Fibroblast of villous mesenchyme (primary cell): ENCODE data around the gene GGA2. TPM values are rescaled to one million over a fixed set of nuclear protein-coding genes. Genes with fewer than 3 reads are reported as not detected.
"Not testable (repeated sequence)": the region's sequence is repeated elsewhere in the genome, so short reads cannot be mapped to it uniquely, and the experiment has no call there.

ENCODE experiments used
- DNase-seq: peaks from one replicate; pipeline ENCODE4 v3.0.0-alpha.2; 2010; ENCODE audit warnings: low read depth
- H3K4me3 ChIP-seq: 2 replicates; pipeline ENCODE4 v1.5.1; 2011; ENCODE audit warnings: low read depth, mild to moderate bottlenecking, low read length
- total RNA-seq: library from RNA; depleted of rRNA; stranded (reverse); fragments of >200 nt; gene quantifications from 2 replicates; pipeline ENCODE4 v1.2.3, GENCODE V29; 2012
- TF ChIP-seq, protein P1 (sequence below): IDR thresholded peaks from 2 replicates; pipeline ENCODE4 v1.5.1; 2012; ENCODE audit warnings: low read depth, mild to moderate bottlenecking, low read length; ENCODE audit not compliant: insufficient read depth

Gene GGA2
- total RNA-seq, 1 donor, result 24.2 TPM

DNA sequence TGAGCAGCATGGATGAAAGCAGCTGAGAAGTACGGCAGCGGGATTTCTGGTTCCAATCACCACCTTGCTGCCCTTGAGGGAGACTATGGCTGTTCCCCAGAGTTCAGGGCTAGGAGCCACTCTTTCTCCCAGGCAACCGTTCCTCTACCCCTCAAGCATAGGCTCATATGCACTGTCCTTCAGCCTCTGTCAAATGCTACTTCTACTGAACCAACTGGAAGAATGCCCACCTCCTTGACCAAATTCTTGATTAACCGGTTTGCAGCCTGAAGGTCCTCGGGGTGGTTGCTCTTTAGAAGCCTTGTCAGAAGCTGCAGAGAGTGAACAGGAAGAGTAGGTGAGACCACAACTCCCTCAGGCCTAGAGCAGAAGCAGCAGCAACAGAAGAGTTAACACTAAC lies 23.8 kb downstream of the GGA2 start:
- TF ChIP-seq, protein P1, sequence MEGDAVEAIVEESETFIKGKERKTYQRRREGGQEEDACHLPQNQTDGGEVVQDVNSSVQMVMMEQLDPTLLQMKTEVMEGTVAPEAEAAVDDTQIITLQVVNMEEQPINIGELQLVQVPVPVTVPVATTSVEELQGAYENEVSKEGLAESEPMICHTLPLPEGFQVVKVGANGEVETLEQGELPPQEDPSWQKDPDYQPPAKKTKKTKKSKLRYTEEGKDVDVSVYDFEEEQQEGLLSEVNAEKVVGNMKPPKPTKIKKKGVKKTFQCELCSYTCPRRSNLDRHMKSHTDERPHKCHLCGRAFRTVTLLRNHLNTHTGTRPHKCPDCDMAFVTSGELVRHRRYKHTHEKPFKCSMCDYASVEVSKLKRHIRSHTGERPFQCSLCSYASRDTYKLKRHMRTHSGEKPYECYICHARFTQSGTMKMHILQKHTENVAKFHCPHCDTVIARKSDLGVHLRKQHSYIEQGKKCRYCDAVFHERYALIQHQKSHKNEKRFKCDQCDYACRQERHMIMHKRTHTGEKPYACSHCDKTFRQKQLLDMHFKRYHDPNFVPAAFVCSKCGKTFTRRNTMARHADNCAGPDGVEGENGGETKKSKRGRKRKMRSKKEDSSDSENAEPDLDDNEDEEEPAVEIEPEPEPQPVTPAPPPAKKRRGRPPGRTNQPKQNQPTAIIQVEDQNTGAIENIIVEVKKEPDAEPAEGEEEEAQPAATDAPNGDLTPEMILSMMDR, result no peak
- no peak for DNase-seq
- H3K4me3 ChIP-seq, result no peak overlapping the region

DNA sequence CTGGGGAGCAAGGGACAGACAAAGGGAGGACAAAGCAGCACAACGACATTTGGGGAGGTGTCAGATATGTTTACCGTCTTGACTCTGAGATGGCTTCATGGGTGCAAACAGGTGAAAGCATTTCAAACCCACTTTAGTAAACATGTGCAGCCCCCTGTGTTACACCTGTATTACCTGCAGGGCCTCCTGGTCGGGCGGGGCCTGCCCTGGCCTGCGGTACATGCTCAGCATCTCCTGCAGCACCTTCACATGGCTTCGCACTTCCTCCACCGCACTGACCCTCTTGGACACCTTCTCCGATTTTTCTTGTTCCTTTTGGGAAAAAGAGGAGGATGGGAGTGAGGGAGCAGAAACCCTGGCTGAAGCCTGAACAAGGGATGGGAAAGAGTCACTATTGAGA lies 24.5 kb downstream of the GGA2 start:
- TF ChIP-seq, protein P1, result no peak
- no peak overlapping the region for H3K4me3 ChIP-seq
- DNase-seq, result no peak

DNA sequence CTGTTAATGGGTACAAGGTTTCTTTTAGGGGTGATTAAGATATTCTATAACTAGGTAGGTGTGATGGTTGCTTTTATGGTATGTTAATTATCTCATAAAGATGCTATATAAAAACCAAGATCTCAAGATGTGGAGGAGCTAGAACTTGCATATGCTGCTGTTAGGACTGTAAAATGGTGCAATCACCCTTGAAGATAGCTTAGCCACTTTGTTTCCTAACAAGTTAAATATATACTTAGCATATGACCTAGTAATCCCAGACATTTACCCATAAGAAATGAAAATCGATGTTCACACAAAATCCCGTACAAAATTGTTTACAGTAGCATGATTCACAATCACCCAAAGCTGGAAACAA lies 25.1 kb downstream of the GGA2 start:
- TF ChIP-seq, protein P1, result no peak
- DNase-seq, result no peak
- no peak overlapping the region for H3K4me3 ChIP-seq

DNA sequence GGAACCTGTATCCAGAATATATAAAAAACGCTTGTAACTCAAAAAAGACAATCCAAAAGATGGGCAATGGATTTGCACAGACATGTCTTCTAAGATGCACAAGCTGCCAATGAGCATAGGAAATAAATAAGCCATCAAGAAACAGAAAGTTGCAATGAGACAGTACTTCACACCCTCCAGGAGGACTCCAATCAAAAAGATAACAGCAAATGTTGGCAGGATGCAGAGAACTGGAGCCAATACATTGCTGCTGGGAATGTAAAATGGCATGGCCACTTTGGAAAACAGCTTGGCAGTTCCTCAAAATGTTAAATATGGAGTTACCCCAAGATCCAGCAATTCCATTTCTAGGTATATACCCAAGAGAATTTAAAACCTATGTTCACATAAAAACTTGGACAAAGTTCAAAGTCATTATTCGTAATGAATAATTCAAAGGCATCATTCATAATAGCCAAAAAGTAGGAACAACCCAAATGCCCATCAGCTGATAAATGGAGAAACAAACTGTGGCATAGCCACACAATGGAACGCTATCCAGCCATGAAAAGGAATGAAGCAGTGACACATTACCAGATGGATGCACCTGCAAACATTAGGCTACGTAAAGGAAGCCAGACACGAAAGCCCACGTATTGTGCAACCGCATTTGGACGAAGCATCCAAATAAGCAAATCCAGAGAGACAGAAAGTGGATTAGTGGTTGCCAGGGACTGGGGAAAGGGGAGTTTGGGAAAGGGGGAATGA lies 25.6 kb downstream of the GGA2 start:
- H3K4me3 ChIP-seq, result no peak overlapping the region
- DNase-seq, result no peak
- TF ChIP-seq, protein P1, result no peak

DNA sequence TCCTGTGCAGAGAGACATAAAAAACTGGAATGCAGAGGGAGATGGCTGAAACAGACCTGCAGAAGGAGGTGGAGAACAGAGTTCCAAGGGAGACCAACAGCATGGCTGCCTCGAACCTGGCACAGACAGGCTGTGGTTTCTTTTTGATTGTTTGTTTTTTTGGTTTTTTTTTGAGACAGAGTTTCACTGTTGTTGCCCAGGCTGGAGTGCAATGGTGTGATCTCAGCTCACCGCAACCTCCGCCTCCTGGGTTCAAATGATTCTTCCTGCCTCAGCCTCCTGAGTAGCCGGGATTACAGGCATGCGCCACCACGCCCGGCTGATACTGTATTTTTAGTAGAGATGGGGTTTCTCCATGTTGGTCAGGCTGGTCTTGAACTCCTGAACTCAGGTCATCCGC lies 26.8 kb downstream of the GGA2 start:
- H3K4me3 ChIP-seq, DNase-seq: not testable (repeated sequence)

DNA sequence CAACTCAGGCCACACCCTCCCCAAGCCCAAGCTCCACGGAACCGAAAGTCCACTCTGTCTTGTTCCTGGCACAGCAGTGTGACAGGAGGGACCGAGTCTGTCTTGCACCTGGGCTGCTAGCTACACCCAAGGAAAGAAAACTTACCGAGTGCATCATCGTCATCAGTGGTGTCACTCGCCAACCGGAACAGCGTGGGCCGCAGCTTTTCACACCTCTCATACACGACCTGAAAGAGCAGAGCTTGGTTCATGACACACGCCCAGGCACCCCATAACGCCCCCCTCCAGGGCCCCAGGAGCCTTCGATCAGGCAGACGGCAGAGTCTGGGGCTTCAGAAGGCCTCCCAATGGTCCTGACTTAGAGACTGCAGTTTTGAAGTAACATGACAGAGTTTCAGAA lies 27.5 kb downstream of the GGA2 start:
- no peak for DNase-seq
- H3K4me3 ChIP-seq, result no peak overlapping the region
- TF ChIP-seq, protein P1, result no peak

DNA sequence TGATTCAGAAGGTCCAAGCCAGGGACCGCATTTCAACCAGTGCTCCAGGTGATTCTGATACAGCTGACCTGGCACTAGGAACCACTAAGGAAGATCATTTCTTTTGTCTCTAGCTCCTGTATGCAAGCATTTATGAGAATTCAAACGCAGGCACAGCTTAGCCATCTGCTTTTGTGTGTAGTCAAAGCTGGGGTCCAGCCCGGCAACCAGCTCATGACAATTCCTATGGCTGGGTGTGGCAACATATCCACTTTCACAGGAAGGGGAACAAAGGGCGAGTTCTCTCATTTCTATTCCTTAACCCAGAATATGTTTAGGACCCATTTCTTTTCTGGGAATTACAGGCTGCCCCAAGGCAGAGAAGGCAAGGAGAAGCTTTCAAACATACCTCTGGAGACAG lies 30.0 kb downstream of the GGA2 start:
- TF ChIP-seq, protein P1, result no peak
- no peak for DNase-seq

More for the DNA sequence above, 30.0 kb downstream of the GGA2 start:
- H3K4me3 ChIP-seq, result no peak overlapping the region
